ENCODE results near the gene DOCK1.

DOCK1 gene

GRCh38 chr10:127386606-127387327 is 481.5 kb downstream of the DOCK1 start:
- in situ Hi-C loops (cut with MboI; ENCODE audit: low sequenced_read_pairs, unreplicated experiment) = no loop called here
- TF ChIP-seq CTCF (IDR thresholded peaks at IDR 0.05; ENCODE audit: borderline replicate concordance, control extremely low read depth, extremely low read depth, insufficient read depth, missing control alignments) = no peak
- no peak for DNase-seq (ENCODE audit: low spot score)

- no peak for DNase-seq (ENCODE audit: low spot score)
- in situ Hi-C loops (cut with MboI; ENCODE audit: low sequenced_read_pairs, unreplicated experiment) = no loop called here
- no peak for TF ChIP-seq CTCF (IDR thresholded peaks at IDR 0.05; ENCODE audit: borderline replicate concordance, control extremely low read depth, extremely low read depth, insufficient read depth, missing control alignments)
Observed at GRCh38 chr10:127391875-127392274, 486.6 kb downstream of the DOCK1 start.

- TF ChIP-seq CTCF (IDR thresholded peaks at IDR 0.05; ENCODE audit: borderline replicate concordance, control extremely low read depth, extremely low read depth, insufficient read depth, missing control alignments) = no peak
- in situ Hi-C loops (cut with MboI; ENCODE audit: low sequenced_read_pairs, unreplicated experiment) = no loop called here
- DNase-seq (ENCODE audit: low spot score) = no peak
Observed at GRCh38 chr10:127392351-127393235, 487.4 kb downstream of the DOCK1 start.

- DNase-seq (ENCODE audit: low spot score) = no peak
- TF ChIP-seq CTCF (IDR thresholded peaks at IDR 0.05; ENCODE audit: borderline replicate concordance, control extremely low read depth, extremely low read depth, insufficient read depth, missing control alignments) = no peak
Observed at GRCh38 chr10:127398140-127398970, 493.1 kb downstream of the DOCK1 start.

GRCh38 chr10:127398971-127399365 is 493.7 kb downstream of the DOCK1 start:
- DNase-seq (ENCODE audit: low spot score) = no peak
- TF ChIP-seq CTCF (IDR thresholded peaks at IDR 0.05; ENCODE audit: borderline replicate concordance, control extremely low read depth, extremely low read depth, insufficient read depth, missing control alignments) = no peak
- in situ Hi-C loops (cut with MboI; ENCODE audit: low sequenced_read_pairs, unreplicated experiment) = no loop called here

More at GRCh38 chr10:127398140-127398970, 493.1 kb downstream of the DOCK1 start:
- in situ Hi-C loops (cut with MboI; ENCODE audit: low sequenced_read_pairs, unreplicated experiment) = no loop called here

GRCh38 chr10:127399668-127400067 is 494.4 kb downstream of the DOCK1 start:
- no peak for TF ChIP-seq CTCF (IDR thresholded peaks at IDR 0.05; ENCODE audit: borderline replicate concordance, control extremely low read depth, extremely low read depth, insufficient read depth, missing control alignments)
- no peak for DNase-seq (ENCODE audit: low spot score)
- in situ Hi-C loops (cut with MboI; ENCODE audit: low sequenced_read_pairs, unreplicated experiment) = no loop called here
